CD14-positive monocyte (primary cell): Measurements from ENCODE around the gene MROH8. TPM values are rescaled to one million over a fixed set of nuclear protein-coding genes. Genes with fewer than 3 reads are reported as not detected.
"Not testable (repeated sequence)": the region's sequence is repeated elsewhere in the genome, so short reads cannot be mapped to it uniquely, and the experiment has no call there.

ENCODE experiments used
- DNase-seq, 3 donors: peaks; one replicate each; pipeline ENCODE4 v3.0.0-alpha.2; 2011 to 2022
- H2AFZ ChIP-seq: 2 replicates; pipeline ENCODE4 v1.6.0; 2012; ENCODE audit warnings: mild to moderate bottlenecking, low read depth, low read length, inconsistent platforms; ENCODE audit not compliant: insufficient read depth, poor library complexity, severe bottlenecking
- H3K27ac ChIP-seq, 2 donors: 1 replicate in 1 of 2; 2 replicates in 1 of 2; pipeline ENCODE4 v1.5.1; 2012 to 2013; ENCODE audit warnings: low read length in 2 of 2, control low read depth in 1 of 2, inconsistent platforms in 1 of 2, low read depth in 1 of 2, mild to moderate bottlenecking in 1 of 2
- H3K27me3 ChIP-seq, 2 donors: one replicate each; pipeline versions ENCODE4 v1.6.0 to v1.6.1; 2011 to 2013; ENCODE audit warnings: low read length in 2 of 2; ENCODE audit not compliant: control insufficient read depth in 2 of 2, insufficient read depth in 2 of 2
- H3K36me3 ChIP-seq, 2 donors: replicated peaks in 1 of 2; 1 replicate in 1 of 2; 2 replicates in 1 of 2; pipeline versions ENCODE4 v1.5.1 to v1.6.1; 2012 to 2013; ENCODE audit warnings: low read length in 2 of 2, control low read depth in 1 of 2, inconsistent platforms in 1 of 2, mild to moderate bottlenecking in 1 of 2; ENCODE audit not compliant: insufficient read depth in 2 of 2, control insufficient read depth in 1 of 2
- H3K4me1 ChIP-seq, 2 donors: 1 replicate in 1 of 2; 2 replicates in 1 of 2; pipeline versions ENCODE4 v1.5.1 to v1.6.1; 2012 to 2013; ENCODE audit warnings: low read length in 2 of 2, control low read depth in 1 of 2, inconsistent platforms in 1 of 2, mild to moderate bottlenecking in 1 of 2, moderate library complexity in 1 of 2; ENCODE audit not compliant: insufficient read depth in 2 of 2, control insufficient read depth in 1 of 2
- H3K4me2 ChIP-seq: replicated peaks from 2 replicates; pipeline ENCODE3; 2012; ENCODE audit warnings: low read length, moderate library complexity, mild to moderate bottlenecking; ENCODE audit not compliant: poor library complexity, severe bottlenecking; ENCODE audit errors: extremely low read depth
- H3K4me3 ChIP-seq, 3 experiments: fragments of 200-600 bp in 1 of 3; sonication (generic) in 1 of 3; replicated peaks in 1 of 3; 1 replicate in 2 of 3; 2 replicates in 1 of 3; pipeline ENCODE4 v1.5.1; 2011 to 2013; ENCODE audit warnings: low read length in 3 of 3, mild to moderate bottlenecking in 3 of 3, control low read depth in 2 of 3, low read depth in 2 of 3, inconsistent platforms in 1 of 3, moderate library complexity in 1 of 3
- H3K79me2 ChIP-seq: 2 replicates; pipeline ENCODE4 v1.6.0; 2012; ENCODE audit warnings: mild to moderate bottlenecking, control low read depth, inconsistent platforms, low read length, moderate library complexity; ENCODE audit not compliant: insufficient read depth
- H3K9ac ChIP-seq: 2 replicates; pipeline ENCODE4 v1.6.0; 2017; ENCODE audit warnings: low read length, mild to moderate bottlenecking; ENCODE audit not compliant: insufficient read depth, poor library complexity, severe bottlenecking
- H3K9me3 ChIP-seq, 2 donors: replicated peaks in 1 of 2; 1 replicate in 1 of 2; 2 replicates in 1 of 2; pipeline versions ENCODE4 v1.5.1 to v1.6.1; 2012 to 2013; ENCODE audit warnings: low read length in 2 of 2, control low read depth in 1 of 2; ENCODE audit not compliant: control insufficient read depth in 1 of 2, insufficient read depth in 1 of 2
- H4K20me1 ChIP-seq: 2 replicates; pipeline ENCODE4 v1.6.0; 2012; ENCODE audit warnings: mild to moderate bottlenecking, low read length, control low read depth, moderate library complexity; ENCODE audit not compliant: insufficient read depth
- H3K27ac Mint-ChIP-seq, 7 donors: one replicate each; pipeline ENCODE4 v1.8.0; 2020; ENCODE audit warnings: mild to moderate bottlenecking in 7 of 7, mixed read lengths in 7 of 7, moderate library complexity in 6 of 7, inconsistent platforms in 2 of 7
- H3K27me3 Mint-ChIP-seq, 3 donors: one replicate each; pipeline ENCODE4 v1.8.0; 2021 to 2022; ENCODE audit warnings: low read depth in 3 of 3, mild to moderate bottlenecking in 3 of 3, mixed read lengths in 3 of 3, moderate library complexity in 3 of 3, inconsistent platforms in 1 of 3
- H3K36me3 Mint-ChIP-seq, 2 donors: one replicate each; pipeline ENCODE4 v1.8.0; 2020; ENCODE audit warnings: mixed read lengths in 2 of 2, inconsistent platforms in 1 of 2, mild to moderate bottlenecking in 1 of 2
- H3K4me1 Mint-ChIP-seq: one replicate; pipeline ENCODE4 v1.8.0; 2020; ENCODE audit warnings: mild to moderate bottlenecking, mixed read lengths
- H3K4me3 Mint-ChIP-seq, 2 donors: one replicate each; pipeline ENCODE4 v1.8.0; 2020; ENCODE audit warnings: mild to moderate bottlenecking in 2 of 2, mixed read lengths in 2 of 2, moderate library complexity in 1 of 2
- H3K9me3 Mint-ChIP-seq, 7 donors: one replicate each; pipeline ENCODE4 v1.8.0; 2020 to 2022; ENCODE audit warnings: mixed read lengths in 7 of 7, mild to moderate bottlenecking in 6 of 7, moderate library complexity in 6 of 7, inconsistent platforms in 2 of 7
- CTCF ChIP-seq: fragments of 200-600 bp; IDR thresholded peaks from one replicate; pipeline ENCODE4 v1.8.0; 2022; ENCODE audit warnings: antibody characterized with exemption, mild to moderate bottlenecking
- WGBS: methylation state at CpG from one replicate; pipeline ENCODE4 v1.1.5; 2013; ENCODE audit warnings: missing lambda C conversion rate; ENCODE audit not compliant: insufficient coverage; 5-methylcytosine and 5-hydroxymethylcytosine counted together
- intact Hi-C, 2 donors: fragments of 100-400 bp; cut with micrococcal nuclease; formaldehyde crosslinking; loops; one replicate each; pipeline versions ENCODE4 v1.15.0 to v1.15.1; 2023
- polyA plus RNA-seq, 3 donors: library from polyadenylated mRNA; depleted of rRNA in 1 of 3; unstranded in 2 of 3; stranded (reverse) in 1 of 3; fragments of 300-500 nt in 2 of 3; fragments of >200 nt in 1 of 3; fragmentation: Illumina TruSeq in 2 of 3; gene quantifications; 1 replicate in 2 of 3; 2 replicates in 1 of 3; pipeline ENCODE4 v1.2.3, GENCODE V29; 2012 to 2021

The MROH8 gene
- polyA plus RNA-seq, 3 donors = 0.08 to 1.0 (median 0.52) TPM

- Histone ChIP-seq H4K20me1 (no peaks in the 10 kb centered on the region), H3K79me2 (no peaks in the 10 kb centered on the region), H3K9me3 (no peaks in the 10 kb centered on the region), H3K9ac (no peak overlapping the region), H3K4me2 (no peak overlapping the region), H3K36me3 (no peaks in the 10 kb centered on the region), H3K27me3 (no peaks in the 10 kb centered on the region), H2AFZ (no peak overlapping the region), H3K27ac (no peak overlapping the region), H3K4me3 (no peak overlapping the region), H3K4me1 (no peaks in the 10 kb centered on the region)
- no peak overlapping the region for H3K27ac Mint-ChIP-seq
- intact Hi-C loops = no loop called here
- WGBS = 59% methylated on average over 3 of the region's 7 CpGs
- DNase-seq = peak in 1 of 3 donors; percentile 5
- no peak overlapping the region for H3K4me3 Mint-ChIP-seq
- H3K36me3 Mint-ChIP-seq = peaks cover 0 to 3% of the 10 kb centered on the region in 2 donors
- no peak for TF ChIP-seq CTCF
- H3K9me3 Mint-ChIP-seq = peaks cover 5 to 12% (median 6%) of the 10 kb centered on the region in 7 donors
- H3K4me1 Mint-ChIP-seq = peaks cover 4% of the 10 kb centered on the region
- peaks cover 0 to 2% (median 0%) of the 10 kb centered on the region in 3 donors for H3K27me3 Mint-ChIP-seq
Observed at GRCh38 chr20:37152284-37152683, 27.1 kb downstream of the MROH8 start.

- H3K79me2 ChIP-seq = no peaks in the 10 kb centered on the region
- H3K36me3 ChIP-seq = no peaks in the 10 kb centered on the region
- no CpG with 5 or more reads among the region's 4 CpGs for WGBS
- H3K9me3 ChIP-seq = no peaks in the 10 kb centered on the region
- Mint-ChIP-seq H3K27ac (no peak overlapping the region), H3K9me3 (peaks cover 5 to 12% (median 6%) of the 10 kb centered on the region in 7 donors), H3K4me3 (no peak overlapping the region), H3K4me1 (peaks cover 4% of the 10 kb centered on the region), H3K27me3 (peaks cover 0 to 2% (median 0%) of the 10 kb centered on the region in 3 donors), H3K36me3 (peaks cover 0 to 3% of the 10 kb centered on the region in 2 donors)
- no peak overlapping the region for H3K4me3 ChIP-seq
- DNase-seq = no peak
- no peaks in the 10 kb centered on the region for H3K4me1 ChIP-seq
- intact Hi-C loops = no loop called here
- no peak overlapping the region for H3K4me2 ChIP-seq
- no peak overlapping the region for H3K9ac ChIP-seq
- no peak for TF ChIP-seq CTCF
- H3K27me3 ChIP-seq = no peaks in the 10 kb centered on the region
- H2AFZ ChIP-seq = no peak overlapping the region
- H3K27ac ChIP-seq = no peak overlapping the region
- H4K20me1 ChIP-seq = no peaks in the 10 kb centered on the region
Observed at GRCh38 chr20:37151529-37151928, 27.8 kb downstream of the MROH8 start.

- H2AFZ ChIP-seq, intact Hi-C loops, H3K79me2 ChIP-seq, H3K9me3 ChIP-seq, H4K20me1 ChIP-seq, H3K4me3 Mint-ChIP-seq, H3K27me3 ChIP-seq, H3K4me3 ChIP-seq, H3K9ac ChIP-seq, H3K4me2 ChIP-seq, H3K36me3 Mint-ChIP-seq, H3K27me3 Mint-ChIP-seq, H3K4me1 ChIP-seq, H3K27ac Mint-ChIP-seq, H3K36me3 ChIP-seq, H3K27ac ChIP-seq, DNase-seq, H3K4me1 Mint-ChIP-seq: not testable (repeated sequence)
- peaks cover 5 to 12% (median 6%) of the 10 kb centered on the region in 7 donors for H3K9me3 Mint-ChIP-seq
- WGBS = 100% methylated on average over 11 of the region's 33 CpGs
Observed at GRCh38 chr20:37150864-37151263, 28.5 kb downstream of the MROH8 start.
